HG02973 (cell line): ENCODE measurements around the gene SLC7A4.
"Not testable (repeated sequence)": the region's sequence is repeated elsewhere in the genome, so short reads cannot be mapped to it uniquely, and the experiment has no call there.

ENCODE experiments used
- ATAC-seq: cut with Tn5 transposase; IDR thresholded peaks from one replicate; pipeline ENCODE4 v1.9.1; 2021; ENCODE audit warnings: moderate library complexity; ENCODE audit not compliant: unreplicated experiment

The SLC7A4 gene

DNA sequence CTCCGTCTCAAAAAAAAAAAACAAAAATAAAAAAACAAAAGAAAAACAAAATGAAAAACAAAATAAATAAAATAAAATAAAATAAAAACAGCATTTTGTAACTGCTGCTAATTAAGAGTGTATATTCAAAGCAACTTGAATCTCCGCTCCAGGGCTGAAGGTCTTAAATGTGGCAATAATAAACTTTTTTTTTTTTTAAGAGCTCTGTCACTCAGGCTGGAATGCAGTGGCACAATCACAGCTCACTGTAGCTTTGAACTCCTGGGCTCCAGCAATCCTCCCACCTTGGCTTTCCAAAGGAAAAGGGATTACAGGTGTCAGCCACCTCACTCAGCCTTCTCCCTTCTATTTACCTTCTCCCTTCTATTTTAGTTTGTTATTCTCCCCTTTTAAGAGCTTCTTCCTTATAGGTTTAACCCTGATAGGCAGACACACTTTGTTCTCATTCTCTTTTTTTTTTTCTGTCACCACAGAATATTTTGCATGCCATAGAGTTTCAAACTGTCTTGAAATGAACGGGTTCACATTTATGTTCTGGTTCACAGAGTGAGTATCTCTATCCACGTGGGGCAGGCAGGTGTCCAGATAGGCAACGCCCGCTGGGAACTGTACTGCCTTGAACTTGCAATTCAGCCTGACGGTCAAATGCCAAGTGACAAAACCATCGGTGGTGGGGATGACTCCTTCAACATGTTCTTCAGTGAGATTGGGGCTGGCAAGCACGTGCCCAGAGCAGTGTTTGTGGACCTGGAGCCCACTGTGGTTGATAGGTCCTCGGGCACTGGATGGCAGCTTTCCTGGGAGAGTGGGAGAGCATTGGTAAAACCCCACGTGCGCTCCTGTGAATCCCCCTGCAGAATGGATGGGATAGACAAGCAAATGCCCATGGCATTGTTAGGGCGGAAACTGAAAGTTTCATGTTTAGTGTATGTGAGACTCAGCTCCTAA is 32.8 kb upstream of the SLC7A4 start:
- no peak for ATAC-seq

DNA sequence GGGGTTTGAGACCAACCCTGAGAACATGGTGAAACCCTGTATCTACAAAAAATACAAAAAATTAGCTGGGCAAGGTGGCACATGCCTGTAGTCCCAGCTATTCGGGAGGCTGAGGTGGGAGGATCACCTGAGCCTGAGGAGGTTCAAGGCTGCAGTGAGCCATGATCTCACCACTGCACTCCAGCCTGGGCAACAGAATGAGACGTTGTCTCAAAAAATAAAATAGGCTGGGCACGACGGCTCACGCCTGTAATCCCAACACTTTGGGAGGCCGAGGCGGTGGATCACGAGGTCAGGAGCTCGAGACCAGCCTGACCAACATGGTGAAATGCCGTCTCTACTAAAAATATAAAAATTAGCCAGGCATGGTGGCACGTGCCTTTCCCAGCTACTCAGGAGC is 32.1 kb upstream of the SLC7A4 start:
- not testable (repeated sequence) for ATAC-seq

DNA sequence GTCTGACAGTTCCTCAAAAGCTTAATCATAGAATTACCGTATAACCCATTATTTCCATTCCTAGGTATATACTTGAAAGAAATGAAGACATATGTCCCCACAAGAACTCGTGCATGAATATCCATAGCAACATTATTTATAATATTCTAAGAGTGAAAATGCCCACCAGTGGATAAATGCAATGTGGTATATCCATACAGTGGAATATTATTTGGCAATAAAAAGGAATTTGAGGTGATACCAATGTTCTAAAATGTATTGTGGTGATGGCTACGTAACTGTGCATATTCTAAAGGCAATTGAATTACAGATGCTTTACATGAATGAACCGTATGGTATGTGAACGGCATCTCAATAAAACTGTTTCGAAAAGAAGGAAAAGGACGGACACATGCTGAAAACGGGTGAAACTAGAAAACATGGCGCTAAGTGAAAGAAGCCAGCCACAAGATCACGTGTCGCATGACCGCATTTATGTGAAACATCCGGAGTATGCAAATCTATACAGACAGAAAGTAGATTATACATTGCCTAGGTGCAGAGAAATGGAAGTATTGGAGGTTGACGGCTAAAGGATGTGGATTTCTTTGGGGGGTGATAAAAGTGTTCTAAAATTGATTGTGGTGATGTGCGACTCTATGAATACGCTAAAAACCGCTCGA is 29.4 kb upstream of the SLC7A4 start:
- not testable (repeated sequence) for ATAC-seq

DNA sequence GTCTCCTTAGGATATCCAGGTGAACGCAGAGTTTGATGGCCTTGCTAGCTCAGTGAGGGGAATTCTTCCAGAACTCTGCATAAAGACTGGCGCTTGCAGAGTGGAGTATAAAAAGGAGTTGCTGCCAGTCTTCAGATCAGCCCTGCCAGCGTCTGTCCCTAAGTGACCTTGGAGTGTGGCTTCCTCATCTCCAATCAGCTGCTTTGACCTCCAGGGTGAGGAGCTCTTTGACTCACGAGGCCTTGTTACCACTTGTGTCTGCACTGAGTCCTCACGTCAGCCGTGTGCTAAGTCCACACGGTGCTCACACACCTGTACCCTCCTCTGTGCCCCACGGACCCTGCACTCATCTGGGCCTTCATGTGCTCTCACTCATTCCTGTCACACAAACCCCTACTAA is 28.0 kb upstream of the SLC7A4 start:
- ATAC-seq, result not testable (repeated sequence)

DNA sequence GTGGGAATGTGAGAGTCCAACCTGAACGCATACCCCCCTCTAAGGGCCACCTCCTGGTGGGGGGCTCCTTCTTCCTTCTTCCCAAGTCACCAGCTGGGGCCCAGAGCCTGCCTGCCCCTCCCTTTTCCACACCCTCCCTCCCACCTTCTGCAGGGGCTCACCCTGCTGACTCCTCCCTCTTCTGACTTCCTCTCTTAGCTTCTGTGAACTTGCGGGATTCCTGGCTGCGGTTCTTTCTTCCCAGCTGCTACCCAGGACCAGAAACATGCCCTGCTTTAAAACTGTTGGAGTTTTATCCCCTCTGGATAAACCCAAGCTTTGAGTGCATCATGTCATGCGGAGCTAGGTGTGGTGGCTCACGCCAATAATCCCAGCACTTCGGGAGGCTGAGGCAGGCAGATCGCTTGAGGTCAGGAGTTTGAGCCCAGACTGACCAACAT is 23.5 kb upstream of the SLC7A4 start:
- no peak for ATAC-seq

DNA sequence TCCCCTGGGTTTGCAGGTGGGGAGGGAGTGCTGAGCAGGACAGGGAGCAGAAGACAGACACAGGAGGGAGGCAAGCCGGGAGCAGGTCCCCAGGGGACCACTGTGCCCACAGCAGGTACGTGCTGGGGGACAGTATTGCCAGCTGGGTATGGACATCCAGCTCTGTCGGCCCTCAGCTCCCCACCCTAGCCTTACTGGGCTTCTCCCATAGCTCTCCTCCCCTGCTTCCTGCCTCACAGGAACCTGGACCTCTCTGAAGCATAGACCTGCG is 23.1 kb upstream of the SLC7A4 start:
- ATAC-seq, result no peak

DNA sequence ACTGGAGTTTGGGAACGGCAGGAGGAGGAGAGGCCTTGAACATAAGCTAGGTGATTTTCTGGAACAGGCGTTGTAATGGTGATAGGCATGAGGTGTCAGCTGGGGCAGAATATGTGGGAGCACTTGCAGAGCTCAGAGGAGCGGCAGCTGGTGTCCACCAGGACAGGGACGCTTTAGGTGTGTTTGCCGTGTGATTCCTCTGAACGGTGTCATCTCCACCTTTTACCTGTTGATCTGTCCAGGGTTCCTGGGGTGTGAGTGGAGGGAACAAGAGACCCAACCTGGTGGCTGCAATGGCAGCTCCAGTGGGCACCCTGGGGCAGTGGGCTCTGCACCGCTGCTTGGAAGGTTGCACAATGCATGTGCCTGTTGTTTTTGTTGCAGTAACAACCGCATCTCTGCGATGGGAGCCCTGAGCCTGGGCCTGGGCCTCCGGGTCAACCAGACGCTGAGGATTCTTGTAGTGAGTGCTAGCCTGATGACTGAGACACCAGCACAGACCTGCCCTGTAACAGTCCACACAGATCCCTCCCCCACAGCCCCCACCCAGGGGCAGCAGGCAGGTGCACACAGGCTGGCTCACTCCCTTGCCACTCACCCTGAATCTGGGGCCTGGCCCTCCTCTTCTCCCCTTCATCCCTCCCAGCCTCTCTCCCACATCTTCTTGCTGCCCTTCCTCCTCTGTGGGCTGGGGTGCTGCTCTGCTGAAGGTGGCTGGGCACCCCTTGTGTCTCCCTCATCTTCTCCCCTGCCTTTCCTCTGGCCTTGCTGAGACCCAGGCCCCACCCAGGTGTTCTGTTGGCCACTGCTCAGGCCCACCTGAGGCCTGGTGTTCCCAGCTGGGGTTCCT is 22.6 kb upstream of the SLC7A4 start:
- no peak for ATAC-seq

DNA sequence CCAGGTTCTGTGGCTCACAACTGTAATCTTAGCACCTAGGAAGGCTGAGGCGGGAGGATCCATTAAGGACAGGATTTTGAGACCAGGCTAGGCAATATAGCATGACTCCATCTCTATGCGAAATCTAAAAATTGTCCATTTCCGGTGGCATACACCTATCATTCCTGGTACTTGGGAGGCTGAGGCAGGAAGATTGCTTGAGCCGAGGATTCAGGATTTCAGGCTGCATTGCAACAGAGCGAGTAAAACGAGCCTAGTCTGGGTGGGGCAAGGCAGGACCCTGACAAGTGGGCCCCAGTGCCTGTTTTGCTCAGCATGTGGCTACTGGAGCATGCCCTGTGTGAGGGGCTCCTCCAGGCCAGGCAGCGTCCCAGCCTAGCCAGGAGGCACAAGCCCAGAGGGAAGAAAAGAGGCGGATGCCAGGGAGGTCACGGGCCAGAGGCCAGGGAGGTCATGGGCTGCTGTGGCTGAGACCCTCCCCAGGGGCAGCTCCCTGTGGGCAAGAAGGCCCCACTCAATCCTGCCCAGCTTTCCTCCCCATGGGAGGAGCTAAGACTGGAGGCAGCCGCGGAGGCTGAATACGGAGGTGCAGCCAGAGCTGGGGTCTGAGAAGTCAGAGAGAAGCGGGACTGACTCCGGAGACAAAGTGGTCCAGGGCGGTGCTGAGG is 21.8 kb upstream of the SLC7A4 start:
- ATAC-seq, result no peak

DNA sequence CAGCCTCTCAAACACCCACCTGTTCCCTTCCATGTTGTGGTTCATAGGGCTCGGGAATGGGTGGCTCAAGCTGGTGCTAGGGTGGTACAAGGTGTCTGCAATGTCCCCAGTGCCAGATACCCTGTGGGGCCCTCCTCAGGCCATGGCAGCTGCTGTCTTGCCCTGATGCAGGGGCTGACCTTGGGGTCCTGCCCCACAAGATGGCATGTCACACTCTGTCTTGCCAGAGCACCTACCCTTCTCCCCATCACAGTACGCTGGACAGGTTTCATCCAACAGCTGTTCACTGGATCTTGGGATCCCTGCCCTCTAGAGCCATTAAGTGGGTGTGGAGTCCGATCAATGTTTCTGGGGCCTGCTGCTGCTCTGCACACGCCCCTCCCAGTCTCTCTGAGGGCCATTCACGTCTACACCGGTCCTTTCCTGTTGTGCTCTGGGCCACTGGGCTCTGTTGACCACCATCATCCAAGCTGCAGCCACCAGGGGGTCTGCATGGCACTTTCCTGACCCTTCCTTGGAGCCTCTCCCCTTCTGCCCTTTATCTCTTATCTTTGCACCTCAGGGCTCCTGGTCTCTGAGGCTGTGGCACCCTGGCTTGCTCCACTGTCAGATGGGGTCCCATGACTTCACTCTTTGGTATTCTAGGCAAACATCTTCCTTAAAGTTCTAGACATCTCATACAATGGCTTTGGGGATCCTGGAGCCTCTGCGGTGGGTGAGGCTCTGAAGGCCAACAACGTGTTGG is 20.5 kb upstream of the SLC7A4 start:
- ATAC-seq, result no peak

DNA sequence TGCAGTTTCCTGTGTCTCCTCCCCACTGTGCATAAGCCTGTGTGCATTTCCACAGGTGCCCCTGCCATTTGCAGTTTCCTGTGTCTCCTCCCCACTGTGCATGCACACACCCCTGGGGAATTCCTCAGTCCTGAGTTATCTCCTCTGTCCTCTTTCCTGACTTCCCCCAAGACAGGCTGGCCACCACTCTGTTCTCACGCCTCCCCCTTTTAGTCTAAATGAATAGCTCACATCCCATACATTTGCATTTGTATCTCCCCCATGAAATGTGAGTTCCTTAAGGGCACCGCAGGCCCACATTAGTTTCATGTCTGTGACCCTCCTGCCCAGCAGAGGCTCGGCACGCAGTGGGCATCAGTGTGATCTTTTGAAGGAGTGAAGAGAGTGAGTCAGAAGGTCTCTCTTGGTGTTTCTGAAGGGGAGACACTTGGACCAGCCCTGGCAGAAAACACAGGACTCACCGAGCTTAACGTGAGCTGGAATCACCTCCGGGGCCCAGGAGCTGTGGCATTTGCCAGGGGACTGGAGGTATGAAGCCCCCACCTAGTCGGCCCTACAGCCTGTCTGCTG is 19.6 kb upstream of the SLC7A4 start:
- no peak for ATAC-seq

DNA sequence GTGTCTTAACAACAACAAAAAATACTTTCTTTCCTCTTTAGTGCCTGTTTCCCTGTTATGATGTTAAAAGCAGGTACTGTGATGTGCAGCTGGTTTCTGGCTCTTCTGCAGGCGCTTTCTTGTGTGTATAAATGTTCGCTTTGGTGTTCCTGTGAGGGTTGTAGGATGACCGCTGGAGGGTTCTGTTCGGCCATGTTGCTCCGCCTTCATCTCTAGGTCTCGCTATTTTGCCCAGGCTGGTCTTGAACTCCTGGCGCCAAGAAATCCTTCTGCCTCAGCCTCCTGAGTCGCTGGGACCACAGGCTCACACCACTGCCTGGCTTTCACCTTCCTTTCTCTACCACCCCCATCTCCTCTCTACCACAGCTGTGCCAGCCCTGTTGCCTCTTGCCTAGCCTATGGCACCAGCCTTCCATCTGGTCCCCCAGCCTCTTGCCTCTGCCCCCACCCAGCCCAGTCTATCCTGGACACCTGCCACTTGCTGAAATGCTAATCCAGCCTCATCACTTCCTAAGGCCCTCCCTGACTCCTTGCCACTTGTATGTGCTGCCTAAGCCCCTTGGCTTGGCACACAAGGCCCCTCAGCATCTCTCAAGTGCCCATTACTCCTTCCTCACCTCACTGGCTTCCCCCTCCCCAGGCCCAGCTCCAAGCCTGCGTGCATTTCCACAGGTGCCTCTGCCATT is 18.9 kb upstream of the SLC7A4 start:
- ATAC-seq, result no peak

DNA sequence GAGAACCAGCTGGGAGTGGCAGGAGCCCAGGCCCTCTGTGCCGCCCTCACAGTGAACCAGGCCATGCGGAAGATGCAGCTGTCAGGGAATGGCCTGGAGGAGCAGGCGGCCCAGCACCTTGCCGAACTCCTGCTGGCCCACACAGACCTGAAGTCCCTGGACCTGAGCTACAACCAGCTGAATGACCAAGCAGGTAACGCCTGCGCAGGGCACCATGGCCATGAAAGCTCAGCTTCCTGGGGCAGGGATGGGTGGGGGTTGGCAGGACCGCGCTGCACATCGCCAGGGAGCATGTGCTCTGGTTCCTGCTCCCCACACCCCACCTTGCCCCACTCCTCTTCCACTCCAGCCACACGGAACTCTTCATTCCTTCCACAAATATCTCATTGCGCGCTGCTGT is 16.6 kb upstream of the SLC7A4 start:
- ATAC-seq, result not testable (repeated sequence)

DNA sequence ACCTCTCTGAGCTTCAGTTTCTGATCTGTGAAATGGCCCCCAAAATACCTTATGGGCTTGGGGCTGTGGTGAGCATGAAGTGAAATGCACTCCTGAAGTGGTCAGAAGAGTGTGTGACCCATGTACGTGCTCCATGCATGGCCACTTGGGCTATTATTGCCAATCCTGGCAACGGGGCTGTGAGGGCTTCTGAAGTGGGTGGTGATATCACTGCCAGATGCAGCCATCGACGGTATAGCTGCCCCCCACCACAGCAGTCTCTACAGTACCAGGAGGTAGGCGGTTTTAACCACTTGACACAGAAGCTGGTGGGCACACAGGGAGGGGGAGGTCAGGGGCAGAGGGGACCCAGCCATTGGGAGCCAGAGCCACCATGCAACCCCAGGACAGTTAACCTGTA is 16.1 kb upstream of the SLC7A4 start:
- not testable (repeated sequence) for ATAC-seq

DNA sequence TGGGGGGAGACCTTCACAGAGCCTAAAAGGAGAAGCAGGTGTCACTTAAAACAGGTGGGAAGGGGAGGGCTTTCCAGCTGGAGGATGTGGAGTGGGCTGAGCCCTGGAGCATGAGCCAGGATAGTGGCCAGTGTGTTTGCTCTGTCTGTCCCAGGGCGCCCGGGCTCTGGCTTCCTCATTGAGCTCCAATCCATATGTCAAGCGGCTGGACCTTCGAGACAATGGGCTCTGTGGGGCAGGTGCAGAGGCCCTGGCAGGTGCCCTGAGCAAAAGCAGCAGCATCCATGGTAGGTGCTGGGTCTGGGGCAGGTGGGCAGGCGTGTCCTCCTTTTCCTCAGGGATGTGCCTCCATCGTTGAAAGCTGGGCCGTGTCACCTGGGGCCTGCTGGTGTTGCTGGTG is 15.4 kb upstream of the SLC7A4 start:
- no peak for ATAC-seq

DNA sequence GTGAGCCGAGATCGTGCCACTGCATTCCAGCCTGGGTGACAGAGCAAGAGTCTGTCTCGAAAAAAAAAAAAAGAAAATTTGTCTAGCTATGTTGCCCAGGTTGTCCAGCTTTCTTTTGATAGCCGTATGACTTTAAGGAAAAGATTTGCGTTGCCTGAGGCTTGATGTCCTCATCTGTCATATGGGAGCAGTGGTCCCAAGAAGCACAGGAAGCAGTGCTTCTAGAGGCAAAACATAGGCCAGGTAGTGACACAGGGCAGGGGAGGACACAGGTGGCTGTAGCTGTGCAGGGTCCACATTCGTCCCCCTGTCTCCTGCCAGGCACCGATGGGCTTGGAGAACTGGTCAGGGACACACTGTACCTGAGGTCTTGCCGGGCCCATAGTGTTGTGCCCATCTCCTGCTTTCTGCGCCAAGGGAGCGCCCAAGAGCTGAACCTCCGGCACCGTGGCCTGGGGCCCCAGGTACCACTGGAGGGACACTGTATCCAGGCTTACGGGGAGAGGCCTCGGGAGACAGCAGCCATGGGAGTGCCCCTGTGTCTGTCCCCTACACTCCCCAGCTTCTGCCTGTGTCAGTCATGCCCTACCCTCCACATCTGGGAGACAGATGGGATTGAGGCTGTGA is 14.8 kb upstream of the SLC7A4 start:
- ATAC-seq, result no peak

DNA sequence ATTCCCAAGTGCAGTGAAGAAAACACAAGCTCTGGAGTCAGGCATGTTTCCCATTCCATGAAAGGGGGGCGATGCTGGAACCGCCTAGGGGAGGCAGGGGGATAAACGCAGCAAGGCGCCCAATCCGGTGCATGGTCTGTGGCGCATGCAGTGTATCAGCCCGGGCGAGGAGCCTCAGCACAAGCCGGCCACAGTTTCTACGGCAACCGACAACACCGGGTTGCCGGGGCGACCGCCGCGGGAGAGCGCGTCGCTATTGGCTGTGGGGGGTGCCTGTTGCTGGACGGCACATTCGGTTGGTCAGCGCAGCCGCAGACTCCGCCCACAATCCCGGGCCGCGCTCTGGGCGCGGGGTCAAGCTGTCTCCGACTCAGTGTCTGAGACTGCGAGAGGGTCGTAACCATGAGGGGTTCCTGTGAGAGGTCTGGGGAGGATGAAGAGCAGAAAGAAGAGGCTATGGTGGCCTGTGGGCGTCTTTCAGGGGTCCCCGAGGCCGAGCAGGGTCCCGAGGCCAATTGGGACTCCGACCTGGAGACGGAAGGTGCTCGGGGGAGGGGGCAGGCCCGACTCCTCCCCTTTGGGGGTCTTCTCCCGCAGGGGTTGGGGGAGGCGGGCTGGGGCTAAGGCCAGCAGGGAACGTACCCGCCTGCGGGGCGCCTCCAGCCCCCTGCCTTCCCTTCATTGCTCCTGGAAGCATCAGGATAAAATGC is 13.4 kb upstream of the SLC7A4 start, which contains the start of gene LRRC74B:
Gene LRRC74B (plus strand): TSS at position 362 of the 710 bp plus-strand sequence. CDS start 41 bp downstream, at position 403.
- ATAC-seq, result peak; percentile 68

DNA sequence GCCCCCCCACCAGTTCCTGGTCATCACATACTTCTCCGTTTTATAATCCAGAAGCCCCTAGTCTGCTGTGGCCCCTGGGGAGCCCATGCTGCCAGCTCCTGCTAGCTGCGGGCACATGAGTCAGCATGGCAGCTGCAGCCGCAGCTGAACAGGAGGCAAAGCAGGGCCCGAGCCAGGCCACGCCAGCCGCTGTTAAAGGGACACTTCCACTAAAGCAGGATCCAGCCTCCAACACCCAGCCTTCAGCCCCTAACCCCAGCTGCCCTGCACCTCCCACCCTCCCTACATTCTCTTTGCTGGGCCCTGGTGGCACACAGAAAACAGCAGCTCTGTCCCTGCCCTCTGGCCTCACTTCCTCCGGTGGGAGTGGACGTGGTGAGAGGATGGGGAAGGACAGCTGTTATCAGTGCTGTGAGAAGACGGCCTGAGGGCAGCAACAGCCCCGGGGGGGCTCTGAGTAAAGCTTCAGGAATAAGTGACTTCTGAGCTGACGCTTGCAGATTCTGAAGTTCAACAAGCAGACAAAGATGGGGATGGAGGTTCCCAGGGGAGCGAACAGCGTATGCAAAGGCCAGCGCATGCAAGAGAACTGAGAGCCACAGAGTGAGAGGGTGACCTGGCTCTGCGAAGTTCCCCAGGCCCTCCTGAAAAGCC is 12.7 kb upstream of the SLC7A4 start:
- no peak for ATAC-seq
